ENCODE measurements around the gene MOCS1. TPM values are rescaled to one million over a fixed set of nuclear protein-coding genes. Genes with fewer than 3 reads are reported as not detected.

Gene MOCS1
- total and polyA plus RNA-seq, 9 of the 15 experiments (the other 6 are each of a cell fraction or from before 2014, with no cell fraction given): 0.69 to 12.7 (median 8.7) TPM

GRCh38 chr6:39941820-39942219 lies 7.6 kb upstream of the MOCS1 start (continued):
- TF ChIP-seq HDAC8 (tag; IDR thresholded peaks at IDR 0.05): no peak
- TF ChIP-seq ZSCAN29 (IDR thresholded peaks at IDR 0.05): no peak
- TF ChIP-seq ZBTB9 (CRISPR knock-in tag; IDR thresholded peaks at IDR 0.05): peak; percentile 78
- peak; percentile 95 for TF ChIP-seq L3MBTL2 (IDR thresholded peaks at IDR 0.05)
- no peak for TF ChIP-seq ZFPM2 (CRISPR knock-in tag; IDR thresholded peaks at IDR 0.05)
- TF ChIP-seq HOMEZ (CRISPR knock-in tag; IDR thresholded peaks at IDR 0.05): 0 out of 2 replicates have a peak, but pooled peaks have one; percentile 48
- no peak for TF ChIP-seq RFX7 (CRISPR knock-in tag; IDR thresholded peaks at IDR 0.05)
- TF ChIP-seq NR2C1 (IDR thresholded peaks at IDR 0.05): no peak
- TF ChIP-seq NR2C1 (tag; IDR thresholded peaks at IDR 0.05): peak; percentile 82
- peak; percentile 54; the same call in 1 of the 2 replicates for TF ChIP-seq ZNF592 (IDR thresholded peaks at IDR 0.05)
- TF ChIP-seq ZNF354B (CRISPR knock-in tag; IDR thresholded peaks at IDR 0.05): 0 out of 2 replicates have a peak, but pooled peaks have one; percentile 22
- peak; percentile 35; the same call in 1 of the 2 replicates for TF ChIP-seq RAD51 (IDR thresholded peaks at IDR 0.05; ENCODE audit: borderline replicate concordance, low read depth)
- no peak for TF ChIP-seq RBM22 (IDR thresholded peaks at IDR 0.05; ENCODE audit: low read depth, low read length, poor library complexity, severe bottlenecking)
- TF ChIP-seq DMBX1 (CRISPR knock-in tag; IDR thresholded peaks at IDR 0.05; ENCODE audit: borderline replicate concordance): peak; percentile 96
- TF ChIP-seq DNMT1 (IDR thresholded peaks at IDR 0.05): no peak
- TF ChIP-seq ZNF41 (CRISPR knock-in tag; conservative IDR thresholded peaks at IDR 0.05): peak; percentile 72
- no peak for TF ChIP-seq POLR2AphosphoS5 (IDR thresholded peaks at IDR 0.05; ENCODE audit: control insufficient read depth, insufficient read depth, low read depth, low read length)
- TF ChIP-seq PTRF (tag; IDR thresholded peaks at IDR 0.05): peak; percentile 65; the same call in 1 of the 2 replicates
- no peak for TF ChIP-seq ZNF224 (CRISPR knock-in tag; IDR thresholded peaks at IDR 0.05)
- TF ChIP-seq, protein P1, sequence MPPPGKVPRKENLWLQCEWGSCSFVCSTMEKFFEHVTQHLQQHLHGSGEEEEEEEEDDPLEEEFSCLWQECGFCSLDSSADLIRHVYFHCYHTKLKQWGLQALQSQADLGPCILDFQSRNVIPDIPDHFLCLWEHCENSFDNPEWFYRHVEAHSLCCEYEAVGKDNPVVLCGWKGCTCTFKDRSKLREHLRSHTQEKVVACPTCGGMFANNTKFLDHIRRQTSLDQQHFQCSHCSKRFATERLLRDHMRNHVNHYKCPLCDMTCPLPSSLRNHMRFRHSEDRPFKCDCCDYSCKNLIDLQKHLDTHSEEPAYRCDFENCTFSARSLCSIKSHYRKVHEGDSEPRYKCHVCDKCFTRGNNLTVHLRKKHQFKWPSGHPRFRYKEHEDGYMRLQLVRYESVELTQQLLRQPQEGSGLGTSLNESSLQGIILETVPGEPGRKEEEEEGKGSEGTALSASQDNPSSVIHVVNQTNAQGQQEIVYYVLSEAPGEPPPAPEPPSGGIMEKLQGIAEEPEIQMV (tag; conservative IDR thresholded peaks at IDR 0.05; ENCODE audit: low read depth): peak; percentile 67; the same call in 1 of the 2 replicates
